HG03025 (cell line): ENCODE results near the gene PHRF1.

ENCODE experiments used
- ATAC-seq: cut with Tn5 transposase; IDR thresholded peaks from one replicate; pipeline ENCODE4 v1.9.1; 2021; ENCODE audit warnings: mild to moderate bottlenecking, moderate library complexity; ENCODE audit not compliant: unreplicated experiment, low FRiP score

Gene PHRF1

GRCh38 chr11:538431-539051 is 37.7 kb upstream of the PHRF1 start:
- ATAC-seq: no peak

GRCh38 chr11:539971-540481 is 36.2 kb upstream of the PHRF1 start:
- ATAC-seq: no peak

DNA sequence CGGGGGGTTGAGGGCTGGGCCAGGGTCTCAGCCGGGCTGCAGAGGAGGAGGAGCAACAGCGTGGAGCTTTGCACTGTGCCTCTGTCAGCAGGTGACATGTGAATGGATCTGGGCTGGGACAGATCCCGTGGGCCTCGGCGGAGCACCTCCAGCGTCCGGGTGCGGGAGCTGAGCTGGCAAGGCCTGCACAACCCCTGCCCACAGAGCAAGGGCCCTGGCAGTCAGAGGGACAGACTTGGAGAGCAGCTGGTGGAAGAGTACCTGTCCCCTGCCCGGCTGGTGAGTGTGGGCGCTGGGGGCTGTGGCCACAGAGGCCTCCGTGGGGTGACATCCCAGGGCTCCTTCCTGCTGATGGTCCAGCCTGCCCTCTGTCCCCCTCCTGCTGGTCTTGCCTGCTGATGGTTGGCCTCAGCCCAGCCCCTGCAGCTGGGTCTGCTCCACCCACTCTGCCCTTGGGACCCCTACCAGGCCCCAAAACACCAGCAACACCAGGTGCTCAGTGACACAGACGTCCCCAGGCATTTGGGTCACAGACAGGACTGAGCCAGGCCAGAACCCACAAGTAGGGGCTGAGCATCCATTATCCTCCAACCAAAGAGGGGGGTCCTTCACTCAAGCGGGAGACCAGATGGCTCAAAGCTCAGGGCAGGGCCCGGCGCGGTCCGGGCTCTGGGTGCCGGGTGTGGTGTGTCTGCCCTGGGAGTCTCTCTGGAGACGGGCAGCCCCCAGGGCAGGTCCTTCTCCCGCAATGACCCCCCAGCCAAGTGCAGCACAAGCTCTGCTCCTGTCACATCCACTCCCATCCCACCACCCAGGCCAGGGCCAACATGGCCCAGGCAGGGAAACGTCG is 35.5 kb upstream of the PHRF1 start:
- no peak for ATAC-seq

DNA sequence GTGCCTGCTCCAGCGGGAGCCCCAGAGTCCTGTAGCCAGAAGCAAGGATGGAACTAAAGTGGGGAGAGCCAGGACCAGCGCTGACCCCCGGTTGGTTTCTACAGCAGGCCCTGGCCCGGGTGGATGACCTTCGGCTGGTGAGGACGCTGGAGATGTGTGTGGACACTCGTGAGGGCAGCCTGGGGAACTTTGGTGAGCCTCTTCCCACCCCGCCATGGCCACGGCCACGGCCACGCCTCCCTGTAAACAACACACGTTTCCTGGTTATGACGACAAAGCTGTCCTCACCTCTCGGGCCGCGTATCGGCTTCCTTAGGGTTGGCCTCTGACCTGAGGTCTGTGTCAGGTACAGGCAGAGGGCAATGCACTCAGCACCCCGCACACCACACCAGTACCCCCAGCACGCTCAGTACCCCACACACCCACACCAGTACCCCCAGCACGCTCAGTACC is 34.8 kb upstream of the PHRF1 start:
- ATAC-seq: no peak

- ATAC-seq: no peak
These were observed 31.5 kb upstream of the PHRF1 start for GRCh38 chr11:544817-545166.

GRCh38 chr11:545171-545570 is 31.1 kb upstream of the PHRF1 start:
- ATAC-seq: no peak

DNA sequence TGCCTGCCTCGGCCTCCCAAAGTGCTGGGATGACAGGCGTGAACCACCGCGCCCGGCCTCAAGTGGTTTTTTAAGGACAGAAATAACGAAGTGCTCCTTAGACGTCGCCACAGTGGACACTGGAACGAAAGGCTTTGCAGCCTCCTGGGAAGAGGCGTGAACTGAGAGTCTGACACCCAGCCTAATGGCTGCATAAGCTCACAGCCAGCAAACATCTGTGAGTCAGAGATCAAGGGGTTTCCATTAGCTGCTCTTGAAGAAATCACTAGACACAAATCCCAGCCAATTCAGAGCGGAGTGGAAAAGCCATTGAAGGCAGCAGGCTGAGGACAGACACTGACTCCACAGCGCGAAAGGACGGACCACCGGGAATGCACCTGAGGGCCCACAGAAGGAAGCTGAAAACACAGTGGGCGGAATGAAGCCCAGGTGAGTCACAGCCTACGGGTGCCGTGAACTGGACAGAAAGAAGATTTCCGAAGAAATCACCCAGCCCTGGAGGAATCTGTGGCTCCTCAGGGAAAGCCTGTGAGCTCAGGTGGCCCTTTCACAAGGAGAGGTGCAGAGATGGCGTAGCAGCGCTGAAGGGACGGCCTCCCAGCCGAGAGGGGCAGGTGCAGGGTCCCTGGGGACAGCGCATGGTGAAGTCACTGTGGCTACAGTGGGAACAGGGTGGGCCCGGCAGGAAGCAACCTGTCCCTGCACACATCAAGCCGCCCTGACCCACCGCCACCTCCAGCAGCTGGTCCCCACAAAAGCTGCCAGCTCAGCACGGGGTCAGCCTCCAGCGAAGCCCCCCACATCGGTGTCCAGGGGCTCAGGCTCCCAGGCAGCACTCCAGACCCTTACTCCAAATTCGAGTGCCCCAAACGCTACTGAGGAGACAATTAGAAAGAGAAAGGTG is 27.3 kb upstream of the PHRF1 start:
- no peak for ATAC-seq

DNA sequence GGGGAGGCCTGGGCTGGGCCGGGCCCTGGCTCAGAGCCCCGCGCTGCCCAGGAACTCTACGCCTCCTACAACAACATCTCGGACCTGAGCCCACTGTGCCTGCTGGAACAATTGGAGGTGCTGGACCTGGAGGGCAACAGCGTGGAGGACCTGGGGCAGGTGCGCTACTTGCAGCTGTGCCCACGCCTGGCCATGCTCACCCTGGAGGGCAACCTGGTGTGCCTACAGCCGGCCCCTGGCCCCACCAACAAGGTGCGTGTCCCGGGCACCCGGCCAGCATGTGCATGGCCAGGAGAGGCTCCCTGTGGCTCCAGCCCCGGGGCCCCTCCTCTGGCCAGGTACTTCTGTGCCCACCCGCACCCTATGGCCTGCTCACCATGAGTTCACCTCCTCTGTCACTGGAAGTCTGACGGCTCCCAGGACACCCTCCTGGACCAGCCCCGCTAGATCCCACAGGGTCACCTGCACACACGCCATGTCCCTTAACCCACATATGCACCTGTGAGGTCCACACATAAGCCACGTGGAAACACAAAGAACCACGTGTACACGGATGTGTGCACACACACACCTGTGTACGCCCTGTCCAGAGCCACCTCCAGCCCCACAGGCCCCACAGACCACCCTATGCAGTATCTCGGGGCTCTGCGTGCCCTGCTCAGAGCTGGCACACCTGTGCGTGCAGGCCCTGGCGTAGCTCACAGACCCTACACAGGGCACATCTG is 26.1 kb upstream of the PHRF1 start:
- ATAC-seq: no peak

- ATAC-seq: no peak
These were observed 25.6 kb upstream of the PHRF1 start for GRCh38 chr11:550746-551085.

DNA sequence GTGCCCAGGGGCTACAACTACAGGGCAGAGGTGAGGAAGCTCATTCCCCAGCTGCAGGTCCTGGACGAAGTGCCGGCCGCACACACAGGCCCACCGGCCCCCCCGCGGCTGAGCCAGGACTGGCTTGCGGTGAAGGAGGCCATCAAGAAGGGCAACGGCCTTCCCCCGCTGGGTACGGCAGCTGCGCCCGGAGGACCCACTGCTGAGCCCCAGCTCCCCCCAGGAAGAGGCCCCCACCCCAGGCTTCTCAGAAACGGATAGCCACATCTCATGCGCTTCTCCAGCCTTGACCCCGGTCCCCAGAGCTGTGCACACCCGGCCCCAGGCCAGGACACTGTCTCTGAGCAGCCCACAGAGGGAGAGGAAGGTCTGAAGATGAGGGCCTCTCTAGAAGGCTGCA is 25.1 kb upstream of the PHRF1 start:
- ATAC-seq: no peak

DNA sequence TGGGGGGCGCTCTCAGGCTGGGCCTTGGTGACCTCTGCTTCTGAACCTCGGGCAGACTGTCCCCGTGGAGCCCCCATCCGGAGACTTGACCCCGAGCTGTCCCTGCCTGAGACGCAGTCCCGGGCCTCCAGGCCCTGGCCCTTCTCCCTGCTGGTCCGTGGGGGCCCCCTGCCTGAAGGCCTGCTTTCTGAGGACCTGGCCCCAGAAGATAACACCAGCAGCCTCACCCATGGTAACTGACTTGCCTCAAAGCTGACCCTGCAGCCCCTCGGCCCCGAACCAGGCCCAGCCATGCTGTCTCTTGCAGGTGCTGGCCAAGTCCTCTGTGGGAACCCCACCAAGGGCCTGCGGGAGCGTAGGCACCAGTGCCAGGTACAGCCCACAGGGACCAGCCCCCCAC is 24.7 kb upstream of the PHRF1 start:
- ATAC-seq: no peak

DNA sequence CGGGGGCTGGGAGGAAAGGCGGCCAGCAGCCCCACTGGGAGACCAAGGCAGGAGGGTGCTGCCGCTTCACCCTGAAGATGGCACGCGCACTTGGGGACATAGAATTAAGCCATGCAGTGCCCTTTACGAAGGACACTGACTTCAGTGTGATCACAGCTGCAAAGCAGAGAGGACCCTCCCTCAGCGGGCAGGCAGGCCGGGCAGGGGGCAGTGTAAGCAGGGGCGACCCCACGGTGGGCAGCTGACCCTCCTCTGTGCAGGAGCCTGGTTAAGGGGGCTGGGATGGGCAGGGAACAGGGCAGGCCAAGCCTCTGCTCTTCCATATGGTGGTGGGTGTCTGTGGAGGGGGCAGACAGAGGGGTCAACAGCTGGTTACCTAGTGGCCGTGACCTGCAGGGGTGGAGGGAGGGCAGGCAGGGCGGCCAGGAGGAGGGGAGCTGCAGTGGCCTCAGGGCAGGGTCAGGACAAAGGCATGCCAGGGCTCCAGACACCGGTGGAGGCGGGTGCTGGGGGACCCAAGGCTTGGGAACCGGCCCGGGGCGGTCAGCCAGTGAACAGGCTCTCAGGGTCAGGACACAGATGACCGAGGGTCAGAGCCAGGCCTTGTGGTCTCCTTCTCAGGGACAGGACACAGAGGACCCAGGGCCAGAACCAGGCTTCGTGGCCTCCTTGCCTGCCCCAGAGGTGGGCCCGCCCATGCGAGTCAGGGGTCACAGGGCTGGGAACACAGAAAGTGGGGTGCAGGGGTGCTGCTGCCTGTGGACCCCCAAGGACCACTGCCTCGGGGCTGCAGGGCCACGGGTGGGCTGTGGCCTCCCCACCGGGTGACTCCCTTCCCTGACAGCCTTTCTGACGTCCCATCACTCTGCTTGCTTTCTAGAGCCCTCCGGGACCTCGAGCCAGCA is 22.9 kb upstream of the PHRF1 start:
- ATAC-seq: no peak

- no peak for ATAC-seq
These were observed 22.3 kb upstream of the PHRF1 start for GRCh38 chr11:553988-554340.

- no peak for ATAC-seq
These were observed 21.6 kb upstream of the PHRF1 start for GRCh38 chr11:554428-555226.

GRCh38 chr11:555227-555779 is 21.0 kb upstream of the PHRF1 start:
- ATAC-seq: no peak

- no peak for ATAC-seq
These were observed 20.2 kb upstream of the PHRF1 start for GRCh38 chr11:555780-556661.

DNA sequence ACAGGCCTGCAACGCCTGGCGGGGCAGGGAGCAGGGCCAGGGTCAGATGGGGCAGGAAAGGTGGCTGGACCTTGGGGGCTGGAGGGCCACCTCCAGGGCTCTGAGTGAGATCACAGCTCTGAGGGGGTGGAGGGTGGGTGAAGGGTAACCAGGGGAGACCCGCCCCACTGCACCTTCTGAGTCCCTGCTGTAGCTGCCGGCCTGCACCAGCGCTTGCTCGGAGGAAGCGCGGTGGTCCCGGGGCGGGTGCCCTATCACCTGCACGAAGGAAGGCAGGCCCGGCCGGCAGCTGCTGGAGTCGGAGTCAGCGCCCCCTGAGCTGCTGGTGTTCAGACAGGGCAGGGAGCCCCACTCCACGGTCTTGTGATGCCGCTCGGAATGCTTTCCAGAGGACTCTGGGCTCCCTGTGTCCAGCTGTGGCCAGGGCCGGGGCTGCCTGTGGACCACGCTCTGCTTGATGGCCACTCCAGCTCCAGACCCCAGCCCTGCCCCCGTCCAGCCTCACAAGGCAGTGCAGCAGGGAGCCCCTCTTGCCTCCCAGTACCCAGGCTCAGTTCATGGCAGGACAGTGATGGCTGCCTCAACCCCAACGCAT is 19.5 kb upstream of the PHRF1 start:
- no peak for ATAC-seq
